ENCODE data around the gene D2HGDH. TPM values are rescaled to one million over a fixed set of nuclear protein-coding genes. Genes with fewer than 3 reads are reported as not detected.
"Not testable (repeated sequence)": the region's sequence is repeated elsewhere in the genome, so short reads cannot be mapped to it uniquely, and the experiment has no call there.

D2HGDH gene
- total and polyA plus RNA-seq, 9 of the 15 experiments (the other 6 are each of a cell fraction or from before 2014, with no cell fraction given) = 0.39 to 30.8 (median 10.3) TPM

GRCh38 chr2:241780939-241781569 lies 46.6 kb downstream of the D2HGDH start:
- Histone ChIP-seq H4K20me1 (replicated peaks; ENCODE audit: control insufficient read depth, insufficient read depth, low read length) (no peaks in the 10 kb centered on the region), H3K79me2 (ENCODE audit: control insufficient read depth, insufficient read depth, low read length) (no peaks in the 10 kb centered on the region), H3K4me3 (no peak overlapping the region), H3K36me3 (ENCODE audit: control insufficient read depth, insufficient read depth, low read length) (no peaks in the 10 kb centered on the region), H3K9me3 (replicated peaks; ENCODE audit: control insufficient read depth, insufficient read depth, low read depth, low read length) (no peaks in the 10 kb centered on the region; the same call in 1 of the 2 replicates), H3K27ac (ENCODE audit: extremely low read depth, low read depth, low read length) (no peak overlapping the region), H3K27me3 (ENCODE audit: control insufficient read depth in 2 of 2, insufficient read depth in 2 of 2, low read length in 2 of 2) (no peaks in the 10 kb centered on the region), H3K4me1 (replicated peaks in 1 of 2; ENCODE audit: control insufficient read depth in 2 of 2, insufficient read depth in 2 of 2, low read length in 2 of 2) (peaks cover 0 to 17% of the 10 kb centered on the region in 2 experiments; a peak in 2 of 5 replicates), H3K4me2 (ENCODE audit: insufficient read depth, low read length) (no peak overlapping the region), H2AFZ (ENCODE audit: low read depth, low read length) (no peak overlapping the region), H3K9me1 (ENCODE audit: control insufficient read depth, insufficient read depth, low read length) (no peaks in the 10 kb centered on the region), H3K9ac (ENCODE audit: insufficient read depth in 1 of 2, low read depth in 2 of 2, low read length in 2 of 2) (no peak overlapping the region)
- CTCF ChIA-PET (ENCODE audit: low intra/inter-chr PET ratio) = no interaction called here
- intact Hi-C loops (cut with micrococcal nuclease) (no loop called here), in situ Hi-C loops (cut with MboI) (no loop called here)
- POLR2A ChIA-PET = interaction anchor here (0.7 kb wide), 1 partner anchor 9 kb away, joined by 3 read pairs; no protein-coding TSS in a partner anchor
- no TSS peak for BruUV-seq (replicated peaks)
- no peak for DNase-seq (ENCODE audit: extremely low read depth in 1 of 4, low spot score in 3 of 4)
- 22% methylated on average over 5 of the region's 5 CpGs for WGBS (ENCODE audit: insufficient coverage, low coverage, missing lambda C conversion rate)
- no peak for FAIRE-seq
- TF ChIP-seq TRIM28 (IDR thresholded peaks at IDR 0.05) = peak; percentile 73; the same call in 1 of the 2 replicates
- peak in 1 of 2 experiments; percentile 87; a peak in 2 of 3 replicates for TF ChIP-seq CBX3 (IDR thresholded peaks at IDR 0.05; ENCODE audit: borderline replicate concordance in 1 of 2, low read length in 2 of 2)
- TF ChIP-seq, protein P1, sequence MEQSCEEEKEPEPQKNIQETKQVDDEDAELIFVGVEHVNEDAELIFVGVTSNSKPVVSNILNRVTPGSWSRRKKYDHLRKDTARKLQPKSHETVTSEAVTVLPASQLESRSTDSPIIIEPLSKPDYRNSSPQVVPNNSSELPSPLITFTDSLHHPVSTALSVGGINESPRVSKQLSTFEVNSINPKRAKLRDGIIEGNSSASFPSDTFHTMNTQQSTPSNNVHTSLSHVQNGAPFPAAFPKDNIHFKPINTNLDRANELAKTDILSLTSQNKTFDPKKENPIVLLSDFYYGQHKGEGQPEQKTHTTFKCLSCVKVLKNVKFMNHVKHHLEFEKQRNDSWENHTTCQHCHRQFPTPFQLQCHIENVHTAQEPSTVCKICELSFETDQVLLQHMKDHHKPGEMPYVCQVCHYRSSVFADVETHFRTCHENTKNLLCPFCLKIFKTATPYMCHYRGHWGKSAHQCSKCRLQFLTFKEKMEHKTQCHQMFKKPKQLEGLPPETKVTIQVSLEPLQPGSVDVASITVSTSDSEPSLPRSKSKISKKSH (CRISPR knock-in tag; IDR thresholded peaks at IDR 0.05) = 0 out of 2 replicates have a peak, but pooled peaks have one; percentile 36
- TF ChIP-seq NR2C2 (CRISPR knock-in tag; IDR thresholded peaks at IDR 0.05) = no peak
- no peak for TF ChIP-seq NR2C2 (tag; IDR thresholded peaks at IDR 0.05)
- TF ChIP-seq, protein P2, sequence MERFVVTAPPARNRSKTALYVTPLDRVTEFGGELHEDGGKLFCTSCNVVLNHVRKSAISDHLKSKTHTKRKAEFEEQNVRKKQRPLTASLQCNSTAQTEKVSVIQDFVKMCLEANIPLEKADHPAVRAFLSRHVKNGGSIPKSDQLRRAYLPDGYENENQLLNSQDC (CRISPR knock-in tag; IDR thresholded peaks at IDR 0.05) = no peak
- no peak for ATAC-seq

- ATAC-seq; CTCF ChIA-PET (ENCODE audit: low intra/inter-chr PET ratio); FAIRE-seq; H3K27ac ChIP-seq (ENCODE audit: extremely low read depth, low read depth, low read length); DNase-seq (ENCODE audit: extremely low read depth in 1 of 4, low spot score in 3 of 4); BruUV-seq (replicated peaks); H3K9ac ChIP-seq (ENCODE audit: insufficient read depth in 1 of 2, low read depth in 2 of 2, low read length in 2 of 2); H3K4me3 ChIP-seq; H3K4me1 ChIP-seq (replicated peaks in 1 of 2; ENCODE audit: control insufficient read depth in 2 of 2, insufficient read depth in 2 of 2, low read length in 2 of 2); H2AFZ ChIP-seq (ENCODE audit: low read depth, low read length); H4K20me1 ChIP-seq (replicated peaks; ENCODE audit: control insufficient read depth, insufficient read depth, low read length); in situ Hi-C loops (cut with MboI); H3K9me3 ChIP-seq (replicated peaks; ENCODE audit: control insufficient read depth, insufficient read depth, low read depth, low read length); H3K9me1 ChIP-seq (ENCODE audit: control insufficient read depth, insufficient read depth, low read length); H3K36me3 ChIP-seq (ENCODE audit: control insufficient read depth, insufficient read depth, low read length); intact Hi-C loops (cut with micrococcal nuclease); H3K4me2 ChIP-seq (ENCODE audit: insufficient read depth, low read length); H3K27me3 ChIP-seq (ENCODE audit: control insufficient read depth in 2 of 2, insufficient read depth in 2 of 2, low read length in 2 of 2); H3K79me2 ChIP-seq (ENCODE audit: control insufficient read depth, insufficient read depth, low read length): not testable (repeated sequence)
- POLR2A ChIA-PET = interaction anchor here (0.7 kb wide), 1 partner anchor 56 kb away, joined by 3 read pairs; no protein-coding TSS in a partner anchor
- 30% methylated on average over 3 of the region's 3 CpGs for WGBS (ENCODE audit: insufficient coverage, low coverage, missing lambda C conversion rate)
These were observed 47.6 kb downstream of the D2HGDH start for GRCh38 chr2:241782053-241782452.
